Neural cell (in vitro differentiated cells): ENCODE measurements around the gene ARHGDIB.

Source experiments
- EZH2 ChIP-seq: fragments of 200-600, 300-800 bp; shearing (Covaris generic), sonication (generic); IDR thresholded peaks from 2 replicates; pipeline ENCODE4 v1.6.1; 2014; ENCODE audit warnings: antibody characterized with exemption, low read length, borderline replicate concordance, mild to moderate bottlenecking; ENCODE audit not compliant: insufficient read depth, poor library complexity, severe bottlenecking
- POLR2AphosphoS5 ChIP-seq: IDR thresholded peaks from 2 replicates; pipeline ENCODE4 v1.6.1; 2012
- SMC3 ChIP-seq: fragments of 450-650 bp; conservative IDR thresholded peaks from 2 replicates; pipeline ENCODE4 v1.6.1; 2014; ENCODE audit warnings: antibody characterized with exemption, mild to moderate bottlenecking, moderate library complexity; ENCODE audit not compliant: poor library complexity

DNA sequence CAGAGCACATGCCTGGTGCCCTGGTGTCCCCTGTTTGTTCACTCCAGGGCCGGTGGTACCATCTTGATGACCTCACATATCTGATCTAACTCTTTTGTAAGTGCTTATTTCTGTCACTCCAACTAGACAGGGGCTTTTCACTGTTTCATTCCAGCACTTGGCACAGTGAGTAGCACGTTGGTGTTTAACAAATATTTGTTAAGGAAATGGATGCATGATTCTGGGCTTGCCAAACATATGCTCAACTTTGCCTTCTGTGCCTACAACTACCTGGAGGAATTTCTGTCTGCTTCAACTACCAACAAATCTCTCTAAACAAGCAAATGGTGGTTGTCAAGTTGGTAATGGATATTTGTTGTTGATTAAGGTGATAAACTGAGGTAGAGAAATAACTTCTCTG is 43.0 kb upstream of the ARHGDIB start:
- TF ChIP-seq POLR2AphosphoS5 (no peak), EZH2 (no peak), SMC3 (no peak)
